Tibial nerve (tissue), 4 donors: Measurements from ENCODE around the gene TGM2.

ENCODE experiments used
- CTCF ChIP-seq, 5 experiments: fragments of 200-600 bp in 3 of 5; fragments of 450-650 bp in 2 of 5; sonication (generic) in 3 of 5; IDR thresholded peaks; one replicate each; pipeline ENCODE4 v1.5.1; 2016 to 2019; ENCODE audit warnings: antibody characterized with exemption in 5 of 5, mild to moderate bottlenecking in 3 of 5, moderate library complexity in 2 of 5
- EP300 ChIP-seq, 2 donors: sonication (generic); formaldehyde crosslinking; IDR thresholded peaks; one replicate each; pipeline ENCODE4 v1.6.1; 2017; ENCODE audit warnings: antibody characterized with exemption in 2 of 2, mild to moderate bottlenecking in 1 of 2
- POLR2A ChIP-seq, 2 donors: fragments of 450-650 bp; IDR thresholded peaks; one replicate each; pipeline ENCODE4 v1.6.1; 2017; ENCODE audit warnings: antibody characterized with exemption in 2 of 2, mild to moderate bottlenecking in 2 of 2, moderate library complexity in 2 of 2

- TF ChIP-seq EP300 (IDR thresholded peaks at IDR 0.05): no peak
- TF ChIP-seq CTCF (IDR thresholded peaks at IDR 0.05): no peak
- no peak for TF ChIP-seq POLR2A (IDR thresholded peaks at IDR 0.05)
Observed at GRCh38 chr20:38133680-38134426, 31.2 kb downstream of the TGM2 start.
